ENCODE measurements around the gene TAL1. TPM values are rescaled to one million over a fixed set of nuclear protein-coding genes. Genes with fewer than 3 reads are reported as not detected.

The TAL1 gene
- total and polyA plus RNA-seq, 2 of the 13 experiments (the other 11 are each of a cell fraction or from before 2014, with no cell fraction given) = 0.05 TPM; not detected in 1

GRCh38 chr1:47216278-47217059 is 15.6 kb downstream of the TAL1 start (continued):
- peak; percentile 51; the same call in 1 of the 2 replicates for TF ChIP-seq ARID5B (CRISPR knock-in tag; IDR thresholded peaks at IDR 0.05)
- TF ChIP-seq ZNF292 (CRISPR knock-in tag; IDR thresholded peaks at IDR 0.05; ENCODE audit: borderline replicate concordance, low read depth) = no peak
- no peak for TF ChIP-seq ZNF224 (CRISPR knock-in tag; IDR thresholded peaks at IDR 0.05)
- TF ChIP-seq ATF2 (CRISPR knock-in tag; IDR thresholded peaks at IDR 0.05) = peak; percentile 17; the same call in 1 of the 2 replicates
- TF ChIP-seq ZNF225 (CRISPR knock-in tag; IDR thresholded peaks at IDR 0.05) = no peak
- TF ChIP-seq, protein P1, sequence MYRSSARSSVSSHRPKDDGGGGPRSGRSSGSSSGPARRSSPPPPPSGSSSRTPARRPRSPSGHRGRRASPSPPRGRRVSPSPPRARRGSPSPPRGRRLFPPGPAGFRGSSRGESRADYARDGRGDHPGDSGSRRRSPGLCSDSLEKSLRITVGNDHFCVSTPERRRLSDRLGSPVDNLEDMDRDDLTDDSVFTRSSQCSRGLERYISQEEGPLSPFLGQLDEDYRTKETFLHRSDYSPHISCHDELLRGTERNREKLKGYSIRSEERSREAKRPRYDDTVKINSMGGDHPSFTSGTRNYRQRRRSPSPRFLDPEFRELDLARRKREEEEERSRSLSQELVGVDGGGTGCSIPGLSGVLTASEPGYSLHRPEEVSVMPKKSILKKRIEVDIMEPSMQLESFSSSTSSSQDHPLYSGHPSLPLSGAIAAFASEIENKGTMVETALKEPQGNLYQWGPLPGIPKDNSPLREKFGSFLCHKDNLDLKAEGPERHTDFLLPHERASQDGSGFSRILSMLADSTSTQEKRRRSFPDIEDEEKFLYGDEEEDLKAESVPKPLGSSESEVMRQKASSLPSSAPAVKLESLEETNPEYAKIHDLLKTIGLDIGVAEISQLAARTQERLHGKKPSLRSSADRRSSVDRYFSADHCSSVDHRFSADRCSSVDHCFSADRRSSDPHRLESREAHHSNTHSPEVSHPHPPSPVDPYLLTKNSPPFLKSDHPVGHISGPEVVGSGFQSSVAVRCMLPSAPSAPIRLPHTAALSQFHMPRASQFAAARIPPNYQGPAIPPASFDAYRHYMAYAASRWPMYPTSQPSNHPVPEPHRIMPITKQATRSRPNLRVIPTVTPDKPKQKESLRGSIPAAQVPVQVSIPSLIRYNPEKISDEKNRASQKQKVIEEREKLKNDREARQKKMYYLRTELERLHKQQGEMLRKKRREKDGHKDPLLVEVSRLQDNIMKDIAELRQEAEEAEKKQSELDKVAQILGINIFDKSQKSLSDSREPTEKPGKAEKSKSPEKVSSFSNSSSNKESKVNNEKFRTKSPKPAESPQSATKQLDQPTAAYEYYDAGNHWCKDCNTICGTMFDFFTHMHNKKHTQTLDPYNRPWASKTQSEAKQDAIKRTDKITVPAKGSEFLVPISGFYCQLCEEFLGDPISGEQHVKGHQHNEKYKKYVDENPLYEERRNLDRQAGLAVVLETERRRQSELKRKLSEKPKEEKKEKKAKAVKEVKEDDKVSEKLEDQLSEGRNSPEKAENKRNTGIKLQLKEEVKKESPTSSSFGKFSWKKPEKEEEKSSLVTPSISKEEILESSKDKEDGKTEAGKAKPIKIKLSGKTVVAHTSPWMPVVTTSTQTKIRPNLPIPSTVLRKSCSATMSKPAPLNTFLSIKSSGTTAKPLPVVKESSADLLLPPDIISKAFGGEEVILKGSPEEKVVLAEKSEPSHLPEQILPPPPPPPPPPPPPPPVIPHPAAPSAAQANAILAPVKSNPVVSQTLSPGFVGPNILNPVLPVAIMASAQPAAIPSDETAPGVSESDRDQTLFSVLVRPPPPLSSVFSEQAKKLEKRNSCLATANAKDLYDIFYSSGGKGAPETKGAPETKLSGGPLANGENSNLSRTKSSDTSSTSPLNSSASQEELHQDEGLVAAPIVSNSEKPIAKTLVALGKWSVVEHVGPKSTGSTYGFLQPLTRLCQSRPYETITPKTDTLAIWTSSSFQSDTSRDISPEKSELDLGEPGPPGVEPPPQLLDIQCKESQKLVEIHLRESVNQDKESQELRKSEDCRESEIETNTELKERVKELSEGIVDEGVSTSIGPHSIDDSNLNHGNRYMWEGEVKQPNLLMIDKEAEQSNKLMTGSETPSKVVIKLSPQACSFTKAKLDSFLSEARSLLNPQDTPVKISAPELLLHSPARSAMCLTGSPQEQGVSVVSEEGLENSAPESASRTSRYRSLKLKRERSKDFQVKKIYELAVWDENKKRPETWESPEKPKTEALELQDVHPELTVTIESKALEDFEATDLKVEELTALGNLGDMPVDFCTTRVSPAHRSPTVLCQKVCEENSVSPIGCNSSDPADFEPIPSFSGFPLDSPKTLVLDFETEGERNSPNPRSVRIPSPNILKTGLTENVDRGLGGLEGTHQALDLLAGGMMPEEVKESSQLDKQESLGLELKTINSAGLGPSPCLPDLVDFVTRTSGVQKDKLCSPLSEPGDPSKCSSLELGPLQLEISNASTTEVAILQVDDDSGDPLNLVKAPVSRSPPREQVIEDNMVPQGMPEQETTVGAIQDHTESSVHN (CRISPR knock-in tag; IDR thresholded peaks at IDR 0.05) = no peak
- TF ChIP-seq LCORL (IDR thresholded peaks at IDR 0.05) = no peak
- peak; percentile 65; the same call in 1 of the 2 replicates for TF ChIP-seq LCORL (CRISPR knock-in tag; IDR thresholded peaks at IDR 0.05)
- peak; percentile 21; the same call in 1 of the 2 replicates for TF ChIP-seq ZBTB21 (CRISPR knock-in tag; IDR thresholded peaks at IDR 0.05)
- no peak for TF ChIP-seq TSC22D2 (CRISPR knock-in tag; IDR thresholded peaks at IDR 0.05; ENCODE audit: borderline replicate concordance)
- TF ChIP-seq ZNF280D (CRISPR knock-in tag; IDR thresholded peaks at IDR 0.05) = no peak
